Calu3 (cell line): Measurements from ENCODE around the gene ABCB8. TPM values are rescaled to one million over a fixed set of nuclear protein-coding genes. Genes with fewer than 3 reads are reported as not detected.

Experiments used
- BruUV-seq: library from RNA; stranded (reverse); fragments of 400-500 nt; replicated peaks from 2 replicates; lab custom pipeline; 2021; lab: Mats Ljungman, UMichigan
- CTCF ChIA-PET: fragments of 300-600 bp; sonication (Branson Sonifier 250); formaldehyde crosslinking; loops from one replicate; lab custom pipeline; 2022; ENCODE audit warnings: antibody characterized with exemption; lab: Charles Lee
- DNase-seq: peaks from one replicate; pipeline ENCODE4 v3.0.0; 2022
- H3K27ac Mint-ChIP-seq: one replicate; pipeline ENCODE4 v1.8.0; 2022; ENCODE audit warnings: mixed read lengths; ENCODE audit not compliant: unreplicated experiment
- H3K27me3 Mint-ChIP-seq: one replicate; pipeline ENCODE4 v1.8.0; 2022; ENCODE audit warnings: mixed read lengths; ENCODE audit not compliant: unreplicated experiment
- H3K36me3 Mint-ChIP-seq: one replicate; pipeline ENCODE4 v1.8.0; 2022; ENCODE audit warnings: mild to moderate bottlenecking, moderate library complexity, mixed read lengths; ENCODE audit not compliant: insufficient read depth, unreplicated experiment
- H3K4me1 Mint-ChIP-seq: one replicate; pipeline ENCODE4 v1.8.0; 2022; ENCODE audit warnings: mild to moderate bottlenecking, low read depth, mixed read lengths; ENCODE audit not compliant: unreplicated experiment
- H3K4me3 Mint-ChIP-seq: one replicate; pipeline ENCODE4 v1.8.0; 2022; ENCODE audit warnings: mild to moderate bottlenecking, low read depth, moderate library complexity, mixed read lengths; ENCODE audit not compliant: unreplicated experiment
- H3K9me3 Mint-ChIP-seq: one replicate; pipeline ENCODE4 v1.8.0; 2022; ENCODE audit warnings: low read depth, mixed read lengths; ENCODE audit not compliant: unreplicated experiment
- intact Hi-C: fragments of 100-400 bp; cut with micrococcal nuclease; formaldehyde crosslinking; loops from one replicate; pipeline ENCODE4 v1.10.0; 2022; ENCODE audit not compliant: unreplicated experiment
- total RNA-seq: library from RNA; stranded (reverse); gene quantifications from 2 replicates; pipeline ENCODE4 v1.2.3, GENCODE V29; 2022
- TF ChIP-seq, protein P1 (sequence below): fragments of 200-600 bp; IDR thresholded peaks from one replicate; pipeline ENCODE4 v1.8.0; 2022; ENCODE audit warnings: antibody characterized with exemption; ENCODE audit not compliant: unreplicated experiment

ABCB8 gene
- total RNA-seq, 1 experiment from 2014 or later = 40.2 TPM

DNA sequence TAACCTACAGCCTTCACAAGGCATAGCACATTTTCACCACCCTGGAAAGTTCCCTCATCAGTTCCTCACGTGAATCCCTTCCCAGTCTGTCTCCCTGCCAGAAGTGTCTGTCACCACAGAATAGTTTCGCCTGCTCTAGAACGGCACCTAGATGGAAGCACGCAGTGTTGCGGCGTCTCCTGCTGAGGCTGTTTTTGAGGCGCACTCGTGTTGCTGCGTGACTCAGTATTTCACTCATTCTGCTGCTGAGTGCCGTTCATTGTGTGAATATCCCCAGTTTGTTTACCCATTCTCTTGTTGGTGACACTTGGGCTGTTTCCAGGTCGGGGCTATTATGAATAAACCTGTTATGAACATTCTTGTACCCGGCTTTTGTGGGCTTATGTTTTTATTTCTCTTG, 24.7 kb upstream of the ABCB8 start:
- TF ChIP-seq, protein P1, sequence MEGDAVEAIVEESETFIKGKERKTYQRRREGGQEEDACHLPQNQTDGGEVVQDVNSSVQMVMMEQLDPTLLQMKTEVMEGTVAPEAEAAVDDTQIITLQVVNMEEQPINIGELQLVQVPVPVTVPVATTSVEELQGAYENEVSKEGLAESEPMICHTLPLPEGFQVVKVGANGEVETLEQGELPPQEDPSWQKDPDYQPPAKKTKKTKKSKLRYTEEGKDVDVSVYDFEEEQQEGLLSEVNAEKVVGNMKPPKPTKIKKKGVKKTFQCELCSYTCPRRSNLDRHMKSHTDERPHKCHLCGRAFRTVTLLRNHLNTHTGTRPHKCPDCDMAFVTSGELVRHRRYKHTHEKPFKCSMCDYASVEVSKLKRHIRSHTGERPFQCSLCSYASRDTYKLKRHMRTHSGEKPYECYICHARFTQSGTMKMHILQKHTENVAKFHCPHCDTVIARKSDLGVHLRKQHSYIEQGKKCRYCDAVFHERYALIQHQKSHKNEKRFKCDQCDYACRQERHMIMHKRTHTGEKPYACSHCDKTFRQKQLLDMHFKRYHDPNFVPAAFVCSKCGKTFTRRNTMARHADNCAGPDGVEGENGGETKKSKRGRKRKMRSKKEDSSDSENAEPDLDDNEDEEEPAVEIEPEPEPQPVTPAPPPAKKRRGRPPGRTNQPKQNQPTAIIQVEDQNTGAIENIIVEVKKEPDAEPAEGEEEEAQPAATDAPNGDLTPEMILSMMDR = no peak
- peak; percentile 60 for DNase-seq
- CTCF ChIA-PET = interaction anchor here (1.4 kb wide), 1 partner anchor 11 kb away, joined by 3 read pairs; no protein-coding TSS in a partner anchor
- Mint-ChIP-seq H3K36me3 (no peaks in the 10 kb centered on the region), H3K9me3 (no peaks in the 10 kb centered on the region), H3K4me1 (peaks cover 9% of the 10 kb centered on the region), H3K4me3 (peak overlapping the region; percentile 39), H3K27ac (peak overlapping the region; percentile 47), H3K27me3 (peaks cover 19% of the 10 kb centered on the region)
- intact Hi-C loops = loop anchor here (10.0 kb wide), 1 partner anchor 229 kb away; no protein-coding TSS in a partner anchor
- no TSS peak for BruUV-seq

- BruUV-seq = no TSS peak
- Mint-ChIP-seq H3K36me3 (no peaks in the 10 kb centered on the region), H3K4me3 (no peak overlapping the region), H3K27me3 (peaks cover 13% of the 10 kb centered on the region), H3K4me1 (peaks cover 9% of the 10 kb centered on the region), H3K9me3 (no peaks in the 10 kb centered on the region), H3K27ac (no peak overlapping the region)
- no peak for DNase-seq
- TF ChIP-seq, protein P1 = no peak
- CTCF ChIA-PET = no interaction called here
- intact Hi-C loops = loop anchor here (10.0 kb wide), 1 partner anchor 231 kb away; no protein-coding TSS in a partner anchor
These were observed 22.7 kb upstream of the ABCB8 start for GRCh38 chr7:151005566-151005965.

- Mint-ChIP-seq H3K27me3 (peaks cover 13% of the 10 kb centered on the region), H3K4me3 (no peak overlapping the region), H3K36me3 (no peaks in the 10 kb centered on the region), H3K4me1 (peaks cover 9% of the 10 kb centered on the region), H3K9me3 (no peaks in the 10 kb centered on the region), H3K27ac (no peak overlapping the region)
- TF ChIP-seq, protein P1 = no peak
- CTCF ChIA-PET = no interaction called here
- intact Hi-C loops = loop anchor here (10.0 kb wide), 1 partner anchor 232 kb away; no protein-coding TSS in a partner anchor
- BruUV-seq = no TSS peak
- no peak for DNase-seq
These were observed 21.5 kb upstream of the ABCB8 start for GRCh38 chr7:151006590-151007300.

- no peak overlapping the region for H3K4me3 Mint-ChIP-seq
- intact Hi-C loops = loop anchor here (10.0 kb wide), 1 partner anchor 233 kb away; no protein-coding TSS in a partner anchor
- CTCF ChIA-PET = interaction anchor here (1.6 kb wide), 1 partner anchor 21 kb away, joined by 4 read pairs; the partner anchor contains the start of gene ABCB8
- H3K9me3 Mint-ChIP-seq = no peaks in the 10 kb centered on the region
- no peaks in the 10 kb centered on the region for H3K36me3 Mint-ChIP-seq
- peaks cover 13% of the 10 kb centered on the region for H3K27me3 Mint-ChIP-seq
- no TSS peak for BruUV-seq
- peaks cover 15% of the 10 kb centered on the region for H3K4me1 Mint-ChIP-seq
- TF ChIP-seq, protein P1 = no peak
- DNase-seq = no peak
- H3K27ac Mint-ChIP-seq = no peak overlapping the region
These were observed 20.8 kb upstream of the ABCB8 start for GRCh38 chr7:151007469-151007898.
